ENCODE data around the gene KCNN3.

DNA sequence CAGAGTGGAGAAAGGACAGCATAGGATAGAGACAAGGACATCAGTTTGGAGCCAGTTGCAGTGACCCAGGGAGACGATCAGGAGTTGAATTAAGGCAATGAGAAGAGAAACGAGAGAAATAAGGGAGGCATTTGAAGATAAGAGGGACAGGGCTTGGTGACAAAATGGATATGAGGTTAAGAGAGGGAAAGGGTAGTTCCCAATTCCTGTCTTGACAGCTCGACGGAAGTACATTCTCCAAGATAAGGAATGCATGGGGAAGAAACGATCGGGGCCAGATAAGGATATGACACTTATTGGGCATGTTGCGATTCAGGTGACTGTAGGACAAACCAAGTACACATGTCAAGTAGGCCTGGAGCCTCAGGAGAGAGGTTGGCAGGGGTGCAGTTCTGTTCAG, 18.7 kb upstream of the KCNN3 start:
- TF ChIP-seq, protein P1, sequence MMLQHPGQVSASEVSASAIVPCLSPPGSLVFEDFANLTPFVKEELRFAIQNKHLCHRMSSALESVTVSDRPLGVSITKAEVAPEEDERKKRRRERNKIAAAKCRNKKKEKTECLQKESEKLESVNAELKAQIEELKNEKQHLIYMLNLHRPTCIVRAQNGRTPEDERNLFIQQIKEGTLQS (CRISPR knock-in tag; conservative IDR thresholded peaks at IDR 0.05) = no peak
- TF ChIP-seq TEAD4 (CRISPR knock-in tag; IDR thresholded peaks at IDR 0.05) (no peak), ELF4 (CRISPR knock-in tag; IDR thresholded peaks at IDR 0.05; ENCODE audit: low read depth) (no peak), SP1 (CRISPR knock-in tag; conservative IDR thresholded peaks at IDR 0.05) (no peak), JUN (CRISPR knock-in tag; IDR thresholded peaks at IDR 0.05) (no peak)
- TF ChIP-seq, protein P2, sequence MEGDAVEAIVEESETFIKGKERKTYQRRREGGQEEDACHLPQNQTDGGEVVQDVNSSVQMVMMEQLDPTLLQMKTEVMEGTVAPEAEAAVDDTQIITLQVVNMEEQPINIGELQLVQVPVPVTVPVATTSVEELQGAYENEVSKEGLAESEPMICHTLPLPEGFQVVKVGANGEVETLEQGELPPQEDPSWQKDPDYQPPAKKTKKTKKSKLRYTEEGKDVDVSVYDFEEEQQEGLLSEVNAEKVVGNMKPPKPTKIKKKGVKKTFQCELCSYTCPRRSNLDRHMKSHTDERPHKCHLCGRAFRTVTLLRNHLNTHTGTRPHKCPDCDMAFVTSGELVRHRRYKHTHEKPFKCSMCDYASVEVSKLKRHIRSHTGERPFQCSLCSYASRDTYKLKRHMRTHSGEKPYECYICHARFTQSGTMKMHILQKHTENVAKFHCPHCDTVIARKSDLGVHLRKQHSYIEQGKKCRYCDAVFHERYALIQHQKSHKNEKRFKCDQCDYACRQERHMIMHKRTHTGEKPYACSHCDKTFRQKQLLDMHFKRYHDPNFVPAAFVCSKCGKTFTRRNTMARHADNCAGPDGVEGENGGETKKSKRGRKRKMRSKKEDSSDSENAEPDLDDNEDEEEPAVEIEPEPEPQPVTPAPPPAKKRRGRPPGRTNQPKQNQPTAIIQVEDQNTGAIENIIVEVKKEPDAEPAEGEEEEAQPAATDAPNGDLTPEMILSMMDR (IDR thresholded peaks at IDR 0.05) = no peak
- TF ChIP-seq, protein P3, sequence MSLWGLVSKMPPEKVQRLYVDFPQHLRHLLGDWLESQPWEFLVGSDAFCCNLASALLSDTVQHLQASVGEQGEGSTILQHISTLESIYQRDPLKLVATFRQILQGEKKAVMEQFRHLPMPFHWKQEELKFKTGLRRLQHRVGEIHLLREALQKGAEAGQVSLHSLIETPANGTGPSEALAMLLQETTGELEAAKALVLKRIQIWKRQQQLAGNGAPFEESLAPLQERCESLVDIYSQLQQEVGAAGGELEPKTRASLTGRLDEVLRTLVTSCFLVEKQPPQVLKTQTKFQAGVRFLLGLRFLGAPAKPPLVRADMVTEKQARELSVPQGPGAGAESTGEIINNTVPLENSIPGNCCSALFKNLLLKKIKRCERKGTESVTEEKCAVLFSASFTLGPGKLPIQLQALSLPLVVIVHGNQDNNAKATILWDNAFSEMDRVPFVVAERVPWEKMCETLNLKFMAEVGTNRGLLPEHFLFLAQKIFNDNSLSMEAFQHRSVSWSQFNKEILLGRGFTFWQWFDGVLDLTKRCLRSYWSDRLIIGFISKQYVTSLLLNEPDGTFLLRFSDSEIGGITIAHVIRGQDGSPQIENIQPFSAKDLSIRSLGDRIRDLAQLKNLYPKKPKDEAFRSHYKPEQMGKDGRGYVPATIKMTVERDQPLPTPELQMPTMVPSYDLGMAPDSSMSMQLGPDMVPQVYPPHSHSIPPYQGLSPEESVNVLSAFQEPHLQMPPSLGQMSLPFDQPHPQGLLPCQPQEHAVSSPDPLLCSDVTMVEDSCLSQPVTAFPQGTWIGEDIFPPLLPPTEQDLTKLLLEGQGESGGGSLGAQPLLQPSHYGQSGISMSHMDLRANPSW (CRISPR knock-in tag; conservative IDR thresholded peaks at IDR 0.05; ENCODE audit: low read depth) = no peak
- TF ChIP-seq, protein P4, sequence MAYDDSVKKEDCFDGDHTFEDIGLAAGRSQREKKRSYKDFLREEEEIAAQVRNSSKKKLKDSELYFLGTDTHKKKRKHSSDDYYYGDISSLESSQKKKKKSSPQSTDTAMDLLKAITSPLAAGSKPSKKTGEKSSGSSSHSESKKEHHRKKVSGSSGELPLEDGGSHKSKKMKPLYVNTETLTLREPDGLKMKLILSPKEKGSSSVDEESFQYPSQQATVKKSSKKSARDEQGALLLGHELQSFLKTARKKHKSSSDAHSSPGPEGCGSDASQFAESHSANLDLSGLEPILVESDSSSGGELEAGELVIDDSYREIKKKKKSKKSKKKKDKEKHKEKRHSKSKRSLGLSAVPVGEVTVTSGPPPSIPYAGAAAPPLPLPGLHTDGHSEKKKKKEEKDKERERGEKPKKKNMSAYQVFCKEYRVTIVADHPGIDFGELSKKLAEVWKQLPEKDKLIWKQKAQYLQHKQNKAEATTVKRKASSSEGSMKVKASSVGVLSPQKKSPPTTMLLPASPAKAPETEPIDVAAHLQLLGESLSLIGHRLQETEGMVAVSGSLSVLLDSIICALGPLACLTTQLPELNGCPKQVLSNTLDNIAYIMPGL (CRISPR knock-in tag; IDR thresholded peaks at IDR 0.05) = no peak
- TF ChIP-seq, protein P5, sequence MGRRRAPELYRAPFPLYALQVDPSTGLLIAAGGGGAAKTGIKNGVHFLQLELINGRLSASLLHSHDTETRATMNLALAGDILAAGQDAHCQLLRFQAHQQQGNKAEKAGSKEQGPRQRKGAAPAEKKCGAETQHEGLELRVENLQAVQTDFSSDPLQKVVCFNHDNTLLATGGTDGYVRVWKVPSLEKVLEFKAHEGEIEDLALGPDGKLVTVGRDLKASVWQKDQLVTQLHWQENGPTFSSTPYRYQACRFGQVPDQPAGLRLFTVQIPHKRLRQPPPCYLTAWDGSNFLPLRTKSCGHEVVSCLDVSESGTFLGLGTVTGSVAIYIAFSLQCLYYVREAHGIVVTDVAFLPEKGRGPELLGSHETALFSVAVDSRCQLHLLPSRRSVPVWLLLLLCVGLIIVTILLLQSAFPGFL (CRISPR knock-in tag; IDR thresholded peaks at IDR 0.05; ENCODE audit: borderline replicate concordance) = no peak

Data from WTC11 (cell line).